GM21367 (cell line): ENCODE measurements around the gene SERPINA4.
"Not testable (repeated sequence)": the region's sequence is repeated elsewhere in the genome, so short reads cannot be mapped to it uniquely, and the experiment has no call there.

Experiments
- ATAC-seq: cut with Tn5 transposase; IDR thresholded peaks from one replicate; pipeline ENCODE4 v1.9.1; 2021; ENCODE audit not compliant: unreplicated experiment

SERPINA4 gene

DNA sequence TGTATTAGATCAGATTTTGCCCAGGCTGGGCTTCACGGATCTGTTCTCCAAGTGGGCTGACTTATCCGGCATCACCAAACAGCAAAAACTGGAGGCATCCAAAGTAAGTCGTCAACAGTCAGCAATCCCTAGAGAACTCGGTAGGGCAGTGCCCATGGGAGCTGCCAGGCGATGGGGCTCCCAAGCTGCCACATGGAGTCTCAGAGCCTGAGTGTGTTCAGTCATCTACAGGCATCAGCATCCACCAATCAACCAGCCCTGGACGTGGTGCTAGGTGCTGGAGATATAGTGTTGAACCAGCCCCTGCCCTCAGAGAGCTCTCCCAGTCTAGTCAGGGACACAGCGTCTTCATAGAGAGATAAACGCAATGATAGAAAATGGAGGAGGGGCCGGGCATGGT, 6.9 kb downstream of the SERPINA4 start:
- no peak for ATAC-seq

DNA sequence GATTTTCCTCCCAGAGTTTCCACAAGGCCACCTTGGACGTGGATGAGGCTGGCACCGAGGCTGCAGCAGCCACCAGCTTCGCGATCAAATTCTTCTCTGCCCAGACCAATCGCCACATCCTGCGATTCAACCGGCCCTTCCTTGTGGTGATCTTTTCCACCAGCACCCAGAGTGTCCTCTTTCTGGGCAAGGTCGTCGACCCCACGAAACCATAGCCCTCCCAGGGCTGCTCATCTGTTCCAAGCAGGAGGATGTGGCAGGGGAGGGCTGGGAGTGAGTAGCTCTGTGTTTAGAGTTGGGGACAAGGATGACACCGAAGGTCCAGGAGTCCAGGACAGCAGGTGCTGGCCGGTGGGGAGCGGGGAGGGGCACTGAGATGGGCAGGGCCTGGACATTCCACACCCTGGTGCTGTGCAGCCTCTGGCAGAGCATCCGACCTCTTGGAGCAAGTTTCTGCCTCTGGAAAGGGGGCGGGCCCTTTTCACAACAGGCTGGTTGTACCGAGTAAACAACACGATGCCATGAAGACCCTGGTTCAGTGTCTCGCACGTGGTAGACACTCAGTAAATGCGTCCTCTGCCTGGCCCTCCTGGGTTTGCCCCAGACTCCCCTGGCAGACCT, 8.2 kb downstream of the SERPINA4 start:
- no peak for ATAC-seq

- no peak for ATAC-seq
Observed at GRCh38 chr14:94570002-94570400, 8.8 kb downstream of the SERPINA4 start.

DNA sequence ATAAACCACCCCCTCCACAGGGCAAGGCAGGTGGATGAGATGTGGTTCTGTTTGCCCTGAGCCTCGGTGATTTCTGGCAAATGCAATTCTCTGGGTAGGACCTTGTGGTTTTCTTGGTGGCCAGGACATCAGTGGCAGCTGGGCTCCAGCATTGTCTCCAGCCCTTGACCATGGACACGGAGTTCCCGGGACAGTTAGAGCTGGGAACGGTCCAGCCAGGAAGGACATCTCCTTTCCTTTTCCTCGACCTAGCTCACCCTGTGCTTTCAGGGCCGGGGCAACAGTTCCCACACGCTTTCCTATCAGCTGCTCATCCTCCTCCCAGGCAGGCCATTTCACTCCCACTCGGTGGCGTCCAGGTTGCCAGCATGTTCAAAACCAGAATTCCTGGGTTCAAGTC, 9.2 kb downstream of the SERPINA4 start:
- no peak for ATAC-seq

GRCh38 chr14:94571395-94571794, 10.2 kb downstream of the SERPINA4 start:
- ATAC-seq = no peak

DNA sequence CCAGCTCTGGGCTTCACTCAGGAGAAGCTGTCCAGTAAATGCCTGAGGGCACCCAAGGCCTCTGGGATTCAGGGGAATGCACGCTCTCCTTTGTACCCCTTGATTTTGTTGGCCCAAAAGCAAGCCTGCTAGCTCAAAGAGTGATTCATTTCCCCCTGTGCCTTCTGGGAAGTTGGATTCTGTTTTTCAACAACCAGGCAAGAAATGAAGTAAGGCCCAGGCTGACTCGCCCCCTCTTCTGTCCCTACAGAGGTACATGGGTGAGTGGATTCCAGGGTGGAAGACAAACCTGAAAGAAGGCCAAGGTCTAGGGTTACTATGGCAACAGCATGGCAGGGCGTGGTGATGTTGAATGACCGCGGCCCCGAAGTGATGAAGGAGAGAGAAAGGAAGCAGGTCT, 10.7 kb downstream of the SERPINA4 start:
- no peak for ATAC-seq

DNA sequence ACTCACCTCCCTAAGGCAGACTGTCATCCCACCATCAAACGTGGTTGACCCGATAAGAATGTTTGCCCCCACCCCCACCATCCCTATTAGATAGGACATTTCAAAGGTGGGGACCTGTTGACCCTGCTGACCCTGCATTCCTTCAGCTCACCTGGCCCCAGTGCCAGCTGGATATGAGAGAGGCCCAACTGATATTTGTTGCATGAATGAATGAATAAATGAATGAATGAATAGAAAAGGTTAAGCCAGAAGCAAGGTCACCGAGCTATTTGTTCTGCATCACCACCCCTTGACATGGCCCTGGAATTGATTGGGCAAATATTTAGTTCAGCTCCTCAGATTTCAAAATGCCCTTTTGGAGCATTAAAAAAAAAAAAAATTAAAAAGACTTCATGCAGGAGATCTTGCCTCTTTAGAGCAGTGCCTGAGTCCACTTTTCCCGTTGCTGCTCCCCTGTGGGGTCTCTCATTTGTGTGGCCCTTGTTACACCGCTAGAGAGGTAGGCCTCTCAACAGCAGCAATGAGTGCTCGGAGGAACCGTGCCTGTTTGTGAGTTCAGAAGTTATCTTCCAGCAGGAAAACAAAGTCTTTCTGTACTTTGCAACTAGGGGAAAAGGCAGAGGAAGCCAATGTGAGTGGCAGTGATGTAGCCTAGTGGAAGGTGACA, 11.5 kb downstream of the SERPINA4 start:
- ATAC-seq = no peak

DNA sequence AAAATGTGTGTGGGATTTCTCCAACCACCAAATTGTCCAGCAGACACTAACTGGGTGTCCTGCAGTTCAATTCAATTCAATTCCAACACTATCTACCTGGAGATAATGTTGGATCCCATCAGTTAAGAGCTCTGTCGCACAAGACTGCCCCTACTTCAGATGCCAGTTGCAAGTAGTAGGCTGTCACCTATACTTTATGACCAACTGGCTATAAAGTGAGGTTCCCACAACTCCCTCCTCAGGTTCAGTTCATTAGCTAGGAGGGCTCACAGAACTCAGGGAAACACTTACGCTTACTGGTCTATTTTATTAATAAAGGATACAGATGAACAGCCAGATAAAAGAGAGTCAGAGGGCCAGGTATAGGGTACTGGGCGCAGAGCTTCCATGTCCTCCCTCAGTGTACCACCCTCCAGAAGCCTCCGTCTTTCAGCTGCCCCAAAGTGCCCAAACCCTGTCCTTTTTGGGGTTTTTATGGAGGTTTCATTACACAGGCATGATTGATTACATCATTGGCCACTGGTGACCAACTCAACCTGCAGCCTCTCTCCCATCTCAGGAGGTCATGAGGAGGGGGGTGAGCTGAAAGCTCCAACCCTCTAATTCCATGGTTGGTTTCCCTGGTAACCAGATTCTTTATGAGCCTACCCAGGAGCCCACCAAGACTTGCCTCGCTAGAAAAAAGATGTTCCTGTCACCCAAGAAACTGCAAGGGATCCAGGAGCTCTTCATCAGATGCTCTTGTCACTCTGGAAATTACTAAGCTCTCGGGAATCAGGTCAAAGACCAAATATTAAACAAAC, 12.4 kb downstream of the SERPINA4 start:
- no peak for ATAC-seq

DNA sequence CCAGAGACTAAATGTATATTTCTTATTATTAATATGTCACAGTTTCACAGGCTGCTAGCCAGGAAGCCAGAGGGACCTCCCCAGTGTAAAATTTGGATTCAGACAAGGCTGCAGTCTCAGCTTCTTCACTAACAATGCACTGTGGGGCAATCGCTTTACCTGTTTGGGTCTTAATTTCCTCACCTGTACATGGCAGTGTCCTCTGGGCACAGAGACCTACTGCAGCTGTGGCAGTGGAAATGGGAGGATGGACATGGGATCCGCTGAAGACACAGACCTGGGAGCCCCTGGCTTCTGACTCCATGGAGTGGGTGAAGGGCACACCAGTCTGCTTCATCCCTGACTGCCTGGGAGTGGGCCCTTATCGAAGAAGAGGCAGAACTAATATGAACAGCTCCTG, 13.1 kb downstream of the SERPINA4 start:
- ATAC-seq = no peak

- no peak for ATAC-seq
Observed at GRCh38 chr14:94575730-94576585, 14.7 kb downstream of the SERPINA4 start.

- ATAC-seq = not testable (repeated sequence)
Observed at GRCh38 chr14:94577472-94577871, 16.2 kb downstream of the SERPINA4 start.

DNA sequence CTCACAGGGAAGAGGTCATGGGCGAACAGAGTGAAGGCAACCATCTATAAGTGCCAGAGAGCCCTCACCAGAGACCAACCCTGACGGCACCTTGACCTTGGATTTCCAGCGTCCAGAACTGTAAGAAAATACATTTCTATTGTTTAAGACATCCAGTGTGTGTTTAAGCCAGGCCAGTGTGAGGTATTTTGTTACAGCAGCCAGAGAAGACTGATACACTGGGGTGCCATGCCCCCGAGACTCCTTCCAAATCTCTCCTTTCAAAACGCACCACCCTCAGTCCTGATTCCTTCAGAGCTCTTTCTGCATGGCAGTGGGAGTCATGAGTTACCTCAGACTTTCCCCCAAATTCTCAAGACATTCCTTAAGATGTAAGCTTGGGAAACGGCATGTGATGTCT, 17.5 kb downstream of the SERPINA4 start:
- ATAC-seq = no peak

DNA sequence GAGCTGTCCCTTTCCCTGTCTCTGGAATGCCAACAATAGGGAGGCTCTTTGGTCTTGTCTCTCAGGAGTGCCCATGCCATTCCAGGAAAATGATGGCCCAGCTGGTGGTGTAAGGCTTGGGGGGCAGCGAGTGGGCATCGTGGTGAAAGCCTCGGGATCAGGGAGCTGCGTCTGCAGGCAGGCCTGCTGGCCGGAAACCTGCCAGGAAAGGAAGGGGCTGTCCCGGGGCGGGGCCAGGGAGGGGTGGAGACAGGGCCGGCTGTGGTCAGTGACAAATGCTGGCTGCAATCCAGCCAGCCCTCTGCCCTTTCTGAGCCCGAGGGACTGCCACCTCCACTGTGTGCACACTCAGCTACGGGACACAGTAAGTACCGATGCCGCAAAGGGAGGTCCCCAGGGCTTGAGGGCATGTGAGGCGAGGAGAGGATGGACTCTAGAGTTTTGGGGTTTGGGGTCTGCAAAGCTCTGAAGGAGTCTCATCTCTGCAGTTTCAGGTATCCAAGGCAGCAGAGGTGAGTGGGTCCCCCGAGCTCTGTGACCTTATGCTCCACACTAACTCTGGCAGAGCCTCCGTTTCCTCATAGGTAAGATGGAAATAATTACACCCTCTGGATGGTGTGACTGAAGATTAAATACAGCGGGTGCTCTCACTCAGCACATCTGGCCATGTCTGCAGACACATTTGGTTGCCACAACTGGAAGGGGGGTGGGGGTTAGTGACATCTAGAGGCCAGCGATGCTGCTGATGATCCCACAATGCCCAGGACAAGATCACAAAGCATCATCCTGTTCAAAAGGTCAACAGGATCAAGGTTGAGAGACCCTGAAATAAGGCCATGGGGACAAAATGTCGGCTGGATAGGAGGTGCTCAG, 20.1 kb downstream of the SERPINA4 start, which contains the start of gene SERPINA5:
SERPINA5 (plus strand) TSS at position 300 of the 873 bp plus-strand sequence. CDS start 5,937 bp downstream, outside the sequence.
- ATAC-seq = no peak

DNA sequence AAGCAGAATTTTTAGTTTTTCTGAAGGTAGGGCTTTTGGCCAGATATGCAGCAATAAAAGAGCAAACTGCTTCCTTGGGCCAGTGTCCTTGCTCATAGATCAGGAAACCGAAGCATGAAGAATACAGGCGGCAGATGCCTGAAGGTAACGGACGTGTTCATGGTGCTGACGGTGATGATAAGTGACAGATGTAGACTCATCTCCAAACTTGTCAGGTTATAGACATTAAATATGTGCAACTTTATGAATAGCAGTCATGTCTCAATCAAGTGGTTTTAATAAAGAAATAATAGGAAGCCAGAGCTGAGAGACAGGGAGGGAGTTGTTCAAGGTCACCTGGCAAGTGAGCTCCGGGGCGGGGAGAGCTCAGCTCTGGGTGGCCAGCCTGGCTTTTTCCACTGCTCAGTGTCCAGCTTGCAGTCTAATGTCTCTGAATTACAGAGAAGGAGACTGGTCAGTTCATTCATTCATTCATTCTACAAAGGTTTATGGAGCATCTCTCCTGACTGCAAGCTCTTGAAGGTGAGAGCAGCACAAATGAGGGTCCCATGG, 21.0 kb downstream of the SERPINA4 start:
- ATAC-seq = no peak

- ATAC-seq = no peak
Observed at GRCh38 chr14:94582851-94583250, 21.6 kb downstream of the SERPINA4 start.

- ATAC-seq = no peak
Observed at GRCh38 chr14:94583557-94583956, 22.3 kb downstream of the SERPINA4 start.

DNA sequence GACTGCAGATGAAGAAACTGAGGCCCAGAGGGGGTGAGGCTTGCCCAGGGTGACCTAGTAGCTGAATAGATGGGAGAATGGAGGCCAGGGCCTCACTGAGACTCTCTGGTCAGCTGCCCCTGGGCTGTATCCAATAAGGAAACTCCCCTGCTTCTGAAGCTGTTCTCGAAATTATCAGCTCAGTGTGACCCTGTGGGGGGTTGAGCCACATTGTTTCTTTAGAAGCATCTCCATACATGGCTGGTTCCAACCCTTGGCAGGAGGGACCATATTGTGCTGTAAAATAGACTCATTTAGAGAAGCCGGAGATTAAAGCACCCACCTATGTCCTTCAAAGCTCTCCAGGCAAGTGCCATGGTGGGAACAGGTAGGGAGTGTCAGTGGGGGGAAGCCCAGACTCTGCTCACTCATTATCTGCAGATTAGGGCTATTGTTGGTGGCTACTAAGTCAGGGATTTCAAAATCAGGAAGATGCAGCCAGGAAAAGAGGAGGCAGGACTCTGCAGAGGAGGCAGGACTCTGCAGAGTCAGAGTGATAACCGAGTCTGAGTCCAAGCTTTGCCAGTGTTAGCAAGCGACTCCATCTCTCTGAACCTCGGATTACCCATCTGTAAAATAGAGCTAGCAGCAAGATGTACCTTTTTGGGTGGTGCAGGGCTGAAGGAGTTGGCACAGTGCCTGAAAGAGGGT, 23.5 kb downstream of the SERPINA4 start:
- ATAC-seq = no peak

- no peak for ATAC-seq
Observed at GRCh38 chr14:94586635-94587034, 25.4 kb downstream of the SERPINA4 start.

DNA sequence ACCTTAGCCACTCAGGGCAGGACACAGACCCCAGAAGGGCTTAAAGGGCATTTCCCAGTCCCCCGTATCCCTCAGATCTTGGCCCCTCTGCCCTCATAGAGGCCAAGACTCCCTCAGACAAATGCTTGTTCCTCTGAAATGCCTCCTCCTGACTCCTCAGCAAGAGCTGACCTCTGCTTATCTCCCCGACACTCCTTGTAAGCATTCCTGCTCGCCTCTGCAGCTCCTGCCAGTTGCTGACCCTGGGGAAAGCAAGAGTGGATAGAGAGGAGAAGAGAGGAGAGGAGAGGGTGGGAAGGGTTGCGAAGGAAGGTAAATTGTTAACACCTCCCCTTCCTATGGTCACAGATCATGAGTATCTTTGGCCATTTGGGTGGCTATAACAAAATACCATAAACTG, 27.1 kb downstream of the SERPINA4 start:
- no peak for ATAC-seq
